ENCODE data around the gene SLC39A11.

The SLC39A11 gene

GRCh38 chr17:72654706-72655105, 437.8 kb downstream of the SLC39A11 start:
- DNase-seq (ENCODE audit: extremely low read depth, low read depth): no peak
- TF ChIP-seq CTCF (IDR thresholded peaks at IDR 0.05; ENCODE audit: low read depth, low read length, missing control alignments): no peak
- no peak overlapping the region for H3K4me3 ChIP-seq (replicated peaks; ENCODE audit: low read depth, low read length)

DNA sequence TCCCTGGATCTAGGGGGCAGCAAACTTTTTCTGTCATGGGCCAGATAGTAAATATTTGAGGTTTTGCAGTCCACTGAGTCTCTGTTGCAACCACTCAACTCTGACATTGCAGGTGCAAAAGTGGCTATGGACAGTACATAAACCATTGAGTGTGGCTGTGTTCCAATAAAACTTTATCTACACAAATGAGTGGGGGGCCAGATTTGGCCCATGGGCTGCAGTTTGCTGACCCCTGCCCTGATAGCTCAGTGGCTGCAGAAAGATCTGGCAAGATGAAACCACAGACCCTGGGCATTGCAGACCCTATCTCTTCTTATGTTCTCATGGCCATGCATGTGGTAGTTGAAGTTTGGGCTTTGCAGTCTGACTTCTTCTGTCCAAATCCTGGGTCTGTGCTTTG, 440.5 kb downstream of the SLC39A11 start:
- H3K4me3 ChIP-seq (replicated peaks; ENCODE audit: low read depth, low read length): no peak overlapping the region
- no peak for TF ChIP-seq CTCF (IDR thresholded peaks at IDR 0.05; ENCODE audit: low read depth, low read length, missing control alignments)
- no peak for DNase-seq (ENCODE audit: extremely low read depth, low read depth)

GRCh38 chr17:72648702-72649101, 443.8 kb downstream of the SLC39A11 start:
- TF ChIP-seq CTCF (IDR thresholded peaks at IDR 0.05; ENCODE audit: low read depth, low read length, missing control alignments): no peak
- DNase-seq (ENCODE audit: extremely low read depth, low read depth): no peak

GRCh38 chr17:72646176-72646575, 446.3 kb downstream of the SLC39A11 start:
- no peak overlapping the region for H3K4me3 ChIP-seq (replicated peaks; ENCODE audit: low read depth, low read length)
- TF ChIP-seq CTCF (IDR thresholded peaks at IDR 0.05; ENCODE audit: low read depth, low read length, missing control alignments): no peak
- no peak for DNase-seq (ENCODE audit: extremely low read depth, low read depth)

More at GRCh38 chr17:72648702-72649101, 443.8 kb downstream of the SLC39A11 start:
- H3K4me3 ChIP-seq (replicated peaks; ENCODE audit: low read depth, low read length): no peak overlapping the region

- no peak overlapping the region for H3K4me3 ChIP-seq (replicated peaks; ENCODE audit: low read depth, low read length)
- no peak for TF ChIP-seq CTCF (IDR thresholded peaks at IDR 0.05; ENCODE audit: low read depth, low read length, missing control alignments)
- no peak for DNase-seq (ENCODE audit: extremely low read depth, low read depth)
Measured at GRCh38 chr17:72644492-72644891, 448.0 kb downstream of the SLC39A11 start.

- TF ChIP-seq CTCF (IDR thresholded peaks at IDR 0.05; ENCODE audit: low read depth, low read length, missing control alignments): no peak
- no peak overlapping the region for H3K4me3 ChIP-seq (replicated peaks; ENCODE audit: low read depth, low read length)
- no peak for DNase-seq (ENCODE audit: extremely low read depth, low read depth)
Measured at GRCh38 chr17:72643575-72644216, 448.8 kb downstream of the SLC39A11 start.

GRCh38 chr17:72642720-72643119, 449.8 kb downstream of the SLC39A11 start:
- DNase-seq (ENCODE audit: extremely low read depth, low read depth): no peak
- no peak overlapping the region for H3K4me3 ChIP-seq (replicated peaks; ENCODE audit: low read depth, low read length)
- TF ChIP-seq CTCF (IDR thresholded peaks at IDR 0.05; ENCODE audit: low read depth, low read length, missing control alignments): no peak
